HCT116 (cell line): Measurements from ENCODE around the gene TRMT1. TPM values are rescaled to one million over a fixed set of nuclear protein-coding genes. Genes with fewer than 3 reads are reported as not detected.

Experiments
- ATAC-seq: fragments of 200-7000 bp; cut with Tn5 transposase; 2 replicates; pipeline ENCODE4 v1.9.1; 2020; ENCODE audit warnings: mild to moderate bottlenecking, moderate library complexity
- BruUV-seq: library from RNA; stranded (reverse); fragments of 400-500 nt; replicated peaks from 2 replicates; lab custom pipeline; 2021; lab: Mats Ljungman, UMichigan
- CTCF ChIA-PET: fragments of 300-600 bp; sonication (Branson Sonifier 250); formaldehyde crosslinking; loops from one replicate; lab custom pipeline; 2021; ENCODE audit warnings: antibody characterized with exemption; lab: Charles Lee
- POLR2A ChIA-PET: fragments of 300-600, 350-600 bp; sonication (Branson Sonifier 250); formaldehyde crosslinking; loops from one replicate; lab custom pipeline; 2021; ENCODE audit warnings: antibody characterized with exemption; lab: Charles Lee
- RAD21 ChIA-PET, 2 experiments: fragments of 300-600 bp; sonication (Branson Sonifier 250); formaldehyde crosslinking; loops; one replicate each; lab custom pipeline; 2023; ENCODE audit warnings: low total read pairs in 2 of 2; ENCODE audit not compliant: uncharacterized antibody in 2 of 2, unreplicated experiment in 2 of 2, low non-redundant PET in 1 of 2; lab: Charles Lee
- DNase-seq: peaks from one replicate; pipeline ENCODE4 v3.0.0-alpha.2; 2010; ENCODE audit warnings: low read depth, low spot score
- H2AFZ ChIP-seq: fragments of 200-600 bp; shearing (Covaris generic), sonication (generic); 2 replicates; pipeline ENCODE4 v1.6.1; 2017; ENCODE audit warnings: low read depth, mixed run types, mixed read lengths, antibody characterized with exemption, low read length; ENCODE audit not compliant: poor library complexity, severe bottlenecking
- H3K27ac ChIP-seq: 2 replicates; pipeline ENCODE4 v1.5.1; 2012; ENCODE audit warnings: low read depth, low read length
- H3K27me3 ChIP-seq: fragments of 200-600 bp; sonication (generic); 2 replicates; pipeline ENCODE4 v1.6.1; 2016; ENCODE audit warnings: mixed run types, low read length, mixed read lengths; ENCODE audit not compliant: insufficient read depth
- H3K36me3 ChIP-seq, 2 experiments: fragments of 200-500 bp in 1 of 2; fragments of 200-600 bp in 1 of 2; sonication (Bioruptor generic) in 1 of 2; sonication (generic) in 1 of 2; 2 replicates each; pipeline versions ENCODE4 v1.5.1 to v1.6.1; 2014 to 2016; ENCODE audit warnings: low read length in 2 of 2, inconsistent platforms in 1 of 2, mixed read lengths in 1 of 2, mixed run types in 1 of 2; ENCODE audit not compliant: insufficient read depth in 2 of 2, control insufficient read depth in 1 of 2
- H3K4me1 ChIP-seq, 2 experiments: fragments of 200-600 bp in 1 of 2; sonication (generic) in 1 of 2; 2 replicates each; pipeline versions ENCODE4 v1.5.1 to v1.6.1; 2012 to 2017; ENCODE audit warnings: low read length in 2 of 2, inconsistent platforms in 1 of 2, mild to moderate bottlenecking in 1 of 2, mixed read lengths in 1 of 2, mixed run types in 1 of 2, moderate library complexity in 1 of 2; ENCODE audit not compliant: insufficient read depth in 2 of 2, control insufficient read depth in 1 of 2
- H3K4me2 ChIP-seq: fragments of 200-600 bp; sonication (generic); 2 replicates; pipeline ENCODE4 v1.6.1; 2017; ENCODE audit warnings: mixed run types, low read length, mixed read lengths
- H3K4me3 ChIP-seq, 2 experiments: fragments of 200-600 bp in 1 of 2; sonication (generic) in 1 of 2; replicated peaks in 1 of 2; 2 replicates each; pipeline ENCODE4 v1.5.1; 2011 to 2016; ENCODE audit warnings: low read length in 2 of 2, control low read depth in 1 of 2, low read depth in 1 of 2, mild to moderate bottlenecking in 1 of 2, mixed read lengths in 1 of 2, mixed run types in 1 of 2
- H3K79me2 ChIP-seq: fragments of 200-600 bp; sonication (generic); 2 replicates; pipeline ENCODE4 v1.6.1; 2017; ENCODE audit warnings: mild to moderate bottlenecking, mixed run types, low read length, moderate library complexity, mixed read lengths; ENCODE audit not compliant: insufficient read depth
- H3K9ac ChIP-seq: fragments of 200-600 bp; sonication (generic); 2 replicates; pipeline ENCODE4 v1.6.1; 2016; ENCODE audit warnings: low read length, mixed read lengths
- H3K9me2 ChIP-seq: fragments of 200-600 bp; sonication (generic), shearing (Covaris generic); 2 replicates; pipeline ENCODE4 v1.6.1; 2017; ENCODE audit warnings: mixed run types, mild to moderate bottlenecking, moderate library complexity; ENCODE audit not compliant: insufficient read depth
- H3K9me3 ChIP-seq, 2 experiments: fragments of 200-500 bp in 1 of 2; fragments of 200-600 bp in 1 of 2; sonication (Bioruptor generic) in 1 of 2; sonication (generic) in 1 of 2; 2 replicates each; pipeline ENCODE4 v1.6.1; 2014 to 2017; ENCODE audit warnings: low read length in 2 of 2, mixed read lengths in 2 of 2, inconsistent platforms in 1 of 2, low read depth in 1 of 2, mild to moderate bottlenecking in 1 of 2, mixed run types in 1 of 2, moderate library complexity in 1 of 2; ENCODE audit not compliant: control insufficient read depth in 1 of 2, insufficient read depth in 1 of 2
- H4K20me1 ChIP-seq: fragments of 200-600 bp; sonication (generic), shearing (Covaris generic); 2 replicates; pipeline ENCODE4 v1.6.1; 2017; ENCODE audit warnings: mixed run types, mild to moderate bottlenecking, moderate library complexity; ENCODE audit not compliant: insufficient read depth
- CEBPB ChIP-seq: IDR thresholded peaks from 2 replicates; pipeline ENCODE4 v1.6.1; 2012; ENCODE audit warnings: low read depth
- ELF1 ChIP-seq: IDR thresholded peaks from 2 replicates; pipeline ENCODE4 v1.6.1; 2012; ENCODE audit warnings: low read depth, borderline replicate concordance
- EZH2 ChIP-seq: fragments of 200-600 bp; sonication (generic); IDR thresholded peaks from 2 replicates; pipeline ENCODE4 v1.6.1; 2017; ENCODE audit warnings: antibody characterized with exemption, mixed run types
- EZH2phosphoT487 ChIP-seq: fragments of 200-600 bp; IDR thresholded peaks from 2 replicates; pipeline ENCODE4 v1.6.1; 2018; ENCODE audit warnings: antibody characterized with exemption, borderline replicate concordance
- FOSL1 ChIP-seq: IDR thresholded peaks from 2 replicates; pipeline ENCODE4 v1.6.1; 2012; ENCODE audit warnings: low read depth
- JUND ChIP-seq: IDR thresholded peaks from 2 replicates; pipeline ENCODE4 v1.6.1; 2012
- POLR2AphosphoS5 ChIP-seq: IDR thresholded peaks from 2 replicates; pipeline ENCODE4 v1.6.1; 2011; ENCODE audit warnings: mild to moderate bottlenecking, low read depth, low read length, moderate library complexity
- SIN3A ChIP-seq: IDR thresholded peaks from 2 replicates; pipeline ENCODE4 v1.6.1; 2012; ENCODE audit warnings: low read depth
- SRF ChIP-seq: IDR thresholded peaks from 2 replicates; pipeline ENCODE4 v1.6.1; 2012; ENCODE audit warnings: low read depth
- TCF7L2 ChIP-seq: IDR thresholded peaks from 2 replicates; pipeline ENCODE4 v1.7.0; 2011; ENCODE audit warnings: borderline replicate concordance, inconsistent platforms; ENCODE audit not compliant: insufficient read depth, insufficient read length; ENCODE audit errors: extremely low read depth
- ZFX ChIP-seq: fragments of 450-650 bp; IDR thresholded peaks from 2 replicates; pipeline ENCODE4 v1.6.1; 2017
- ZNF274 ChIP-seq: fragments of 200-500 bp; sonication (Bioruptor generic); IDR thresholded peaks from 2 replicates; pipeline ENCODE4 v1.6.1; 2014; ENCODE audit warnings: mild to moderate bottlenecking, low read depth, low read length, inconsistent platforms
- intact Hi-C: fragments of 100-400 bp; cut with micrococcal nuclease; formaldehyde crosslinking; loops from 2 replicates; pipeline ENCODE4 v1.10.0; 2022
- total RNA-seq: library from RNA; stranded (reverse); gene quantifications from one replicate; pipeline ENCODE4 v1.2.1, GENCODE V29; 2021; ENCODE audit not compliant: unreplicated experiment
- TF ChIP-seq, protein P1 (sequence below): IDR thresholded peaks from 2 replicates; pipeline ENCODE4 v1.6.1; 2012
- TF ChIP-seq, protein P2 (sequence below): IDR thresholded peaks from 2 replicates; pipeline ENCODE4 v1.6.1; 2012
- TF ChIP-seq, protein P3 (sequence below): IDR thresholded peaks from 2 replicates; pipeline ENCODE4 v1.6.1; 2012; ENCODE audit warnings: low read depth
- TF ChIP-seq, protein P4 (sequence below), 3 experiments: fragments of 200-600 bp in 1 of 3; sonication (generic) in 1 of 3; IDR thresholded peaks in 2 of 3; conservative IDR thresholded peaks in 1 of 3; 2 replicates each; pipeline ENCODE4 v1.5.1; 2012 to 2017; ENCODE audit warnings: low read depth in 2 of 3, low read length in 2 of 3, antibody characterized with exemption in 1 of 3, borderline replicate concordance in 1 of 3, control low read depth in 1 of 3, mild to moderate bottlenecking in 1 of 3, mixed read lengths in 1 of 3, mixed run types in 1 of 3, moderate library complexity in 1 of 3; ENCODE audit not compliant: insufficient read depth in 1 of 3
- TF ChIP-seq, protein P5 (sequence below): IDR thresholded peaks from 2 replicates; pipeline ENCODE4 v1.6.1; 2011; ENCODE audit warnings: mild to moderate bottlenecking, low read length, moderate library complexity; ENCODE audit not compliant: insufficient replicate concordance; ENCODE audit errors: extremely low read depth

The TRMT1 gene
- total RNA-seq, 1 experiment from 2014 or later: 84.4 TPM

DNA sequence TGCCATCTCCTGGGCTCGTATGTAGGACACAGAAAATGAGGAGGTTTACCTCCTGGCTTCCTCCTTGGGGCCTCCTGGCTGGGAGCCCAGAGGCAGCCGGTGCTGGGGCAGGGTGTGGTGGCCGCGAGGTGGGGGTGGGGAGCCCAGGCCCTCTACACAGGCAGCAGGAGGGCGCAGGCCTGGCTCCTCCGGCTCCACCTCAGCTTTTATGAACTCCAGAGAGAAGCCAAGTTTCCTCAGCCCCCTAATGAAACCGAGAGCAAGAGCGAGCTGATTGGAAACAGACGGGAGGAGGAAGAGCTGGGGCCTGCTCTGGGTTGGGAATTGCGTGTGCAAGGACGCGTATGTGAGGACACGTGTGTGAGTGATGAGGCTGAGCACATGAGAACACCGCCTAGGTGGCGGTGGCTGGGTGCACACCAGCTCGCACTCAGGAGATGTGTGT lies 37.0 kb downstream of the TRMT1 start:
- Histone ChIP-seq H3K36me3 (no peaks in the 10 kb centered on the region), H3K79me2 (no peaks in the 10 kb centered on the region), H3K27me3 (no peaks in the 10 kb centered on the region), H3K4me3 (no peak overlapping the region), H3K4me1 (peaks cover 18% of the 10 kb centered on the region in 2 experiments), H3K9ac (no peak overlapping the region), H3K27ac (peak overlapping the region; percentile 4; the same call in 1 of the 2 replicates), H3K9me3 (no peaks in the 10 kb centered on the region), H4K20me1 (no peaks in the 10 kb centered on the region), H3K4me2 (peak overlapping the region; percentile 39; the same call in 1 of the 2 replicates), H3K9me2 (no peaks in the 10 kb centered on the region), H2AFZ (no peak overlapping the region)
- ChIA-PET CTCF (interaction anchor here (1.2 to 2.2 kb wide), 3 partner anchors 9 to 46 kb away, joined by 3 to 7 read pairs (median 6); no protein-coding TSS in a partner anchor), POLR2A (no interaction called here), RAD21 (no interaction called here)
- DNase-seq (no peak), ATAC-seq (no peak; the same call in 1 of the 2 replicates)
- TF ChIP-seq FOSL1 (no peak), POLR2AphosphoS5 (no peak), ZNF274 (no peak), CEBPB (no peak), SIN3A (no peak), ELF1 (no peak), JUND (no peak), EZH2 (no peak), EZH2phosphoT487 (no peak), TCF7L2 (no peak), ZFX (no peak), SRF (no peak)
- TF ChIP-seq, protein P1, sequence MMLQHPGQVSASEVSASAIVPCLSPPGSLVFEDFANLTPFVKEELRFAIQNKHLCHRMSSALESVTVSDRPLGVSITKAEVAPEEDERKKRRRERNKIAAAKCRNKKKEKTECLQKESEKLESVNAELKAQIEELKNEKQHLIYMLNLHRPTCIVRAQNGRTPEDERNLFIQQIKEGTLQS: no peak
- TF ChIP-seq, protein P2, sequence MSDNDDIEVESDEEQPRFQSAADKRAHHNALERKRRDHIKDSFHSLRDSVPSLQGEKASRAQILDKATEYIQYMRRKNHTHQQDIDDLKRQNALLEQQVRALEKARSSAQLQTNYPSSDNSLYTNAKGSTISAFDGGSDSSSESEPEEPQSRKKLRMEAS: no peak
- TF ChIP-seq, protein P3, sequence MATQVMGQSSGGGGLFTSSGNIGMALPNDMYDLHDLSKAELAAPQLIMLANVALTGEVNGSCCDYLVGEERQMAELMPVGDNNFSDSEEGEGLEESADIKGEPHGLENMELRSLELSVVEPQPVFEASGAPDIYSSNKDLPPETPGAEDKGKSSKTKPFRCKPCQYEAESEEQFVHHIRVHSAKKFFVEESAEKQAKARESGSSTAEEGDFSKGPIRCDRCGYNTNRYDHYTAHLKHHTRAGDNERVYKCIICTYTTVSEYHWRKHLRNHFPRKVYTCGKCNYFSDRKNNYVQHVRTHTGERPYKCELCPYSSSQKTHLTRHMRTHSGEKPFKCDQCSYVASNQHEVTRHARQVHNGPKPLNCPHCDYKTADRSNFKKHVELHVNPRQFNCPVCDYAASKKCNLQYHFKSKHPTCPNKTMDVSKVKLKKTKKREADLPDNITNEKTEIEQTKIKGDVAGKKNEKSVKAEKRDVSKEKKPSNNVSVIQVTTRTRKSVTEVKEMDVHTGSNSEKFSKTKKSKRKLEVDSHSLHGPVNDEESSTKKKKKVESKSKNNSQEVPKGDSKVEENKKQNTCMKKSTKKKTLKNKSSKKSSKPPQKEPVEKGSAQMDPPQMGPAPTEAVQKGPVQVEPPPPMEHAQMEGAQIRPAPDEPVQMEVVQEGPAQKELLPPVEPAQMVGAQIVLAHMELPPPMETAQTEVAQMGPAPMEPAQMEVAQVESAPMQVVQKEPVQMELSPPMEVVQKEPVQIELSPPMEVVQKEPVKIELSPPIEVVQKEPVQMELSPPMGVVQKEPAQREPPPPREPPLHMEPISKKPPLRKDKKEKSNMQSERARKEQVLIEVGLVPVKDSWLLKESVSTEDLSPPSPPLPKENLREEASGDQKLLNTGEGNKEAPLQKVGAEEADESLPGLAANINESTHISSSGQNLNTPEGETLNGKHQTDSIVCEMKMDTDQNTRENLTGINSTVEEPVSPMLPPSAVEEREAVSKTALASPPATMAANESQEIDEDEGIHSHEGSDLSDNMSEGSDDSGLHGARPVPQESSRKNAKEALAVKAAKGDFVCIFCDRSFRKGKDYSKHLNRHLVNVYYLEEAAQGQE: no peak
- TF ChIP-seq, protein P4, sequence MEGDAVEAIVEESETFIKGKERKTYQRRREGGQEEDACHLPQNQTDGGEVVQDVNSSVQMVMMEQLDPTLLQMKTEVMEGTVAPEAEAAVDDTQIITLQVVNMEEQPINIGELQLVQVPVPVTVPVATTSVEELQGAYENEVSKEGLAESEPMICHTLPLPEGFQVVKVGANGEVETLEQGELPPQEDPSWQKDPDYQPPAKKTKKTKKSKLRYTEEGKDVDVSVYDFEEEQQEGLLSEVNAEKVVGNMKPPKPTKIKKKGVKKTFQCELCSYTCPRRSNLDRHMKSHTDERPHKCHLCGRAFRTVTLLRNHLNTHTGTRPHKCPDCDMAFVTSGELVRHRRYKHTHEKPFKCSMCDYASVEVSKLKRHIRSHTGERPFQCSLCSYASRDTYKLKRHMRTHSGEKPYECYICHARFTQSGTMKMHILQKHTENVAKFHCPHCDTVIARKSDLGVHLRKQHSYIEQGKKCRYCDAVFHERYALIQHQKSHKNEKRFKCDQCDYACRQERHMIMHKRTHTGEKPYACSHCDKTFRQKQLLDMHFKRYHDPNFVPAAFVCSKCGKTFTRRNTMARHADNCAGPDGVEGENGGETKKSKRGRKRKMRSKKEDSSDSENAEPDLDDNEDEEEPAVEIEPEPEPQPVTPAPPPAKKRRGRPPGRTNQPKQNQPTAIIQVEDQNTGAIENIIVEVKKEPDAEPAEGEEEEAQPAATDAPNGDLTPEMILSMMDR (IDR thresholded peaks at IDR 0.05 in 2 of 3, conservative IDR thresholded peaks at IDR 0.05 in 1 of 3; ENCODE audit: borderline replicate concordance in 1 of 3, insufficient read depth in 1 of 3, low read depth in 2 of 3, low read length in 2 of 3): no peak
- TF ChIP-seq, protein P5, sequence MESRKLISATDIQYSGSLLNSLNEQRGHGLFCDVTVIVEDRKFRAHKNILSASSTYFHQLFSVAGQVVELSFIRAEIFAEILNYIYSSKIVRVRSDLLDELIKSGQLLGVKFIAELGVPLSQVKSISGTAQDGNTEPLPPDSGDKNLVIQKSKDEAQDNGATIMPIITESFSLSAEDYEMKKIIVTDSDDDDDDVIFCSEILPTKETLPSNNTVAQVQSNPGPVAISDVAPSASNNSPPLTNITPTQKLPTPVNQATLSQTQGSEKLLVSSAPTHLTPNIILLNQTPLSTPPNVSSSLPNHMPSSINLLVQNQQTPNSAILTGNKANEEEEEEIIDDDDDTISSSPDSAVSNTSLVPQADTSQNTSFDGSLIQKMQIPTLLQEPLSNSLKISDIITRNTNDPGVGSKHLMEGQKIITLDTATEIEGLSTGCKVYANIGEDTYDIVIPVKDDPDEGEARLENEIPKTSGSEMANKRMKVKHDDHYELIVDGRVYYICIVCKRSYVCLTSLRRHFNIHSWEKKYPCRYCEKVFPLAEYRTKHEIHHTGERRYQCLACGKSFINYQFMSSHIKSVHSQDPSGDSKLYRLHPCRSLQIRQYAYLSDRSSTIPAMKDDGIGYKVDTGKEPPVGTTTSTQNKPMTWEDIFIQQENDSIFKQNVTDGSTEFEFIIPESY: no peak
- intact Hi-C loops: no loop called here
- no TSS peak for BruUV-seq
